K562 (cell line): ENCODE measurements around the gene UVRAG.

Source experiments
- MYC ChIP-seq, 2 experiments: fragments of 250-450 bp in 1 of 2; sonication (Bioruptor Pico) in 1 of 2; IDR thresholded peaks; 2 replicates each; pipeline versions ENCODE4 v1.5.1 to v1.6.1; 2012 to 2021; ENCODE audit warnings: low read depth in 2 of 2, borderline replicate concordance in 1 of 2, improper control_type of control experiment in 1 of 2, low read length in 1 of 2, mild to moderate bottlenecking in 1 of 2, moderate library complexity in 1 of 2
- RFX1 ChIP-seq: fragments of 450-650 bp; IDR thresholded peaks from 2 replicates; pipeline ENCODE4 v1.6.1; 2016; ENCODE audit warnings: mild to moderate bottlenecking, moderate library complexity
- SRSF1 ChIP-seq: fragments of 200-400 bp; formaldehyde crosslinking; IDR thresholded peaks from 2 replicates; pipeline ENCODE4 v1.6.1; 2017; ENCODE audit warnings: mild to moderate bottlenecking, low read depth, low read length, moderate library complexity
- ZNF146 ChIP-seq: IDR thresholded peaks from one replicate; pipeline ENCODE4 v1.6.1; 2018; ENCODE audit warnings: missing compliant biosample characterization; ENCODE audit not compliant: unreplicated experiment
- ZNF766 ChIP-seq: fragments of 200-800 bp; sonication (Bioruptor generic); conservative IDR thresholded peaks from 2 replicates; pipeline ENCODE4 v1.6.1; 2016; ENCODE audit warnings: missing genetic modification characterization, missing compliant biosample characterization
- TF ChIP-seq, protein P1 (sequence below): fragments of 450-650 bp; formaldehyde crosslinking; conservative IDR thresholded peaks from 2 replicates; pipeline ENCODE4 v1.4.0; 2022; ENCODE audit warnings: mild to moderate bottlenecking, missing genetic modification characterization
- TF ChIP-seq, protein P2 (sequence below): IDR thresholded peaks from 3 replicates; pipeline ENCODE4 v1.6.1; 2011; ENCODE audit warnings: borderline replicate concordance, mild to moderate bottlenecking; ENCODE audit not compliant: insufficient read length, insufficient read depth
- TF ChIP-seq, protein P3 (sequence below): IDR thresholded peaks from 3 replicates; pipeline ENCODE4 v1.6.1; 2011; ENCODE audit warnings: borderline replicate concordance, mild to moderate bottlenecking, moderate library complexity; ENCODE audit not compliant: insufficient read length; ENCODE audit errors: extremely low read depth

DNA sequence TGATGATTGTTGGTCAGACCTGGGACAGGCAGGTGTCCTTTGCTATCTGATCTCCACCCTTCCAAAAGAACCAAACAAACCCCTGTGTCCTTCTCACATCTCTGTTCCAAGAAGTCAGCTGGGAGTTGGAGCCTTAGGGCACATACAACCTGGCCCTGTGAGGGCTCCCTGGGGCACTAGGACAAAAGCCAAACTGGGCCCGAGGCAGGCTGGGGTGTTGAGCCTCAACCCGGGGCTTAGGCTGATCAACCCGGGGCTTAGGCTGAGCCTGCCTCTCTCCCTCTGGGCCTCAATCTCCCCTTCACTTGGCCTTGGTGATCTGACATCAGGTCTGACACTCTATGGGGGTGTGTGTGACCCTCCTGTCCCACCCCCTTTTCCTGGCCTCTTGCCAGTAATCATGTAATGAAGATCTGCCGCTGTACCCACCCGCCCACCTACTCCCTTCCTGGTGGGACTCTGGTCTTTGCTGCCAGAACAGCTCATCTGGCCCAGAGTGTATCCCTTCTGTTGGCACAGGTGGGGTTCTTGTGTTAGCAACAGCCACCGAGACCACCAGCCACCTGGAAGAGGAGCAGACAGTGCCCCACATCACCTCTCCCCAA, 22.8 kb upstream of the UVRAG start:
- TF ChIP-seq, protein P1, sequence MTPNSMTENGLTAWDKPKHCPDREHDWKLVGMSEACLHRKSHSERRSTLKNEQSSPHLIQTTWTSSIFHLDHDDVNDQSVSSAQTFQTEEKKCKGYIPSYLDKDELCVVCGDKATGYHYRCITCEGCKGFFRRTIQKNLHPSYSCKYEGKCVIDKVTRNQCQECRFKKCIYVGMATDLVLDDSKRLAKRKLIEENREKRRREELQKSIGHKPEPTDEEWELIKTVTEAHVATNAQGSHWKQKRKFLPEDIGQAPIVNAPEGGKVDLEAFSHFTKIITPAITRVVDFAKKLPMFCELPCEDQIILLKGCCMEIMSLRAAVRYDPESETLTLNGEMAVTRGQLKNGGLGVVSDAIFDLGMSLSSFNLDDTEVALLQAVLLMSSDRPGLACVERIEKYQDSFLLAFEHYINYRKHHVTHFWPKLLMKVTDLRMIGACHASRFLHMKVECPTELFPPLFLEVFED (CRISPR knock-in tag): no peak
- TF ChIP-seq, protein P2, sequence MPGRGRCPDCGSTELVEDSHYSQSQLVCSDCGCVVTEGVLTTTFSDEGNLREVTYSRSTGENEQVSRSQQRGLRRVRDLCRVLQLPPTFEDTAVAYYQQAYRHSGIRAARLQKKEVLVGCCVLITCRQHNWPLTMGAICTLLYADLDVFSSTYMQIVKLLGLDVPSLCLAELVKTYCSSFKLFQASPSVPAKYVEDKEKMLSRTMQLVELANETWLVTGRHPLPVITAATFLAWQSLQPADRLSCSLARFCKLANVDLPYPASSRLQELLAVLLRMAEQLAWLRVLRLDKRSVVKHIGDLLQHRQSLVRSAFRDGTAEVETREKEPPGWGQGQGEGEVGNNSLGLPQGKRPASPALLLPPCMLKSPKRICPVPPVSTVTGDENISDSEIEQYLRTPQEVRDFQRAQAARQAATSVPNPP: no peak
- TF ChIP-seq SRSF1: no peak
- TF ChIP-seq, protein P3, sequence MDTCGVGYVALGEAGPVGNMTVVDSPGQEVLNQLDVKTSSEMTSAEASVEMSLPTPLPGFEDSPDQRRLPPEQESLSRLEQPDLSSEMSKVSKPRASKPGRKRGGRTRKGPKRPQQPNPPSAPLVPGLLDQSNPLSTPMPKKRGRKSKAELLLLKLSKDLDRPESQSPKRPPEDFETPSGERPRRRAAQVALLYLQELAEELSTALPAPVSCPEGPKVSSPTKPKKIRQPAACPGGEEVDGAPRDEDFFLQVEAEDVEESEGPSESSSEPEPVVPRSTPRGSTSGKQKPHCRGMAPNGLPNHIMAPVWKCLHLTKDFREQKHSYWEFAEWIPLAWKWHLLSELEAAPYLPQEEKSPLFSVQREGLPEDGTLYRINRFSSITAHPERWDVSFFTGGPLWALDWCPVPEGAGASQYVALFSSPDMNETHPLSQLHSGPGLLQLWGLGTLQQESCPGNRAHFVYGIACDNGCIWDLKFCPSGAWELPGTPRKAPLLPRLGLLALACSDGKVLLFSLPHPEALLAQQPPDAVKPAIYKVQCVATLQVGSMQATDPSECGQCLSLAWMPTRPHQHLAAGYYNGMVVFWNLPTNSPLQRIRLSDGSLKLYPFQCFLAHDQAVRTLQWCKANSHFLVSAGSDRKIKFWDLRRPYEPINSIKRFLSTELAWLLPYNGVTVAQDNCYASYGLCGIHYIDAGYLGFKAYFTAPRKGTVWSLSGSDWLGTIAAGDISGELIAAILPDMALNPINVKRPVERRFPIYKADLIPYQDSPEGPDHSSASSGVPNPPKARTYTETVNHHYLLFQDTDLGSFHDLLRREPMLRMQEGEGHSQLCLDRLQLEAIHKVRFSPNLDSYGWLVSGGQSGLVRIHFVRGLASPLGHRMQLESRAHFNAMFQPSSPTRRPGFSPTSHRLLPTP: no peak
- TF ChIP-seq ZNF766 (CRISPR knock-in tag): no peak
- TF ChIP-seq ZNF146 (CRISPR knock-in tag): no peak
- no peak for TF ChIP-seq MYC (IDR thresholded peaks at IDR 0.05; ENCODE audit: low read depth, low read length)
- no peak for TF ChIP-seq MYC (CRISPR knock-in tag; IDR thresholded peaks at IDR 0.05; ENCODE audit: borderline replicate concordance, low read depth)
- no peak for TF ChIP-seq RFX1
